ENCODE measurements around the gene RAMP1.

DNA sequence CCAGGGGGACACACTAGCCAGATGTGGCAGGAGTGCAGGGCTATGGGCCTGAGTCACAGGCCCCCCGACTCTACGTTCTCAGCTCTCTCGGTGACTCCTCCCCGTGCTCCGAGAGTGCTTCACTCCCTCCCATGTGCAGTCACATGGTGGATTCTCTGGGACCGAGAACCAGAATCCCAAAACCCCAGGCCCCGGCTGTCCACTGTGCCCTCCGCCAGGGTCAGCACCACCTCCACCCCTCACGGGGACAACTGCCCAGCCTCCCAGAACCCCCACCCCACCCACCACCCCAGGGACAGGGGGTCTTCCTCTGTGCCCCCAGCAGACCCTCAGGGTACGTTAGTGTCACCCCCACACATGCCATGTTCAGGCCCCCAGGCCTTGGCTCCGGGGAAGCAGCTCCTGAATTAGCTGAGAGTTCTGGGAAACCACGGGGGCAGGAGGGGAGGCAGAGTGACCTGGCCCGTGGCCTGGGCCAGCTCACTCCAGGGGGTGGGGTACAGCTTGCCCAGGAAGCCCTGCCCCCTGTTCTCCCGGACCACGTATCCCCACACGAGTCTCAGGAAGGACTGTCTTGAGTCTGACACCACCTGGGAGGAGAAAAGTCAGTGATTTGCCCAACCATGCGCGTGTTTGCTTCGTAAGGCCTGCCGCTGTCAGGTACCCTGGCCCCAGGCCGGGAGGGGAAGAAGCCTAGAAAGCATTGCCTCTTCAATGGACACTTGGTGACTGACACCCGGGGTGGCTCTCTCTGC lies 4.4 kb downstream of the RAMP1 start:
- TF ChIP-seq, protein P1, sequence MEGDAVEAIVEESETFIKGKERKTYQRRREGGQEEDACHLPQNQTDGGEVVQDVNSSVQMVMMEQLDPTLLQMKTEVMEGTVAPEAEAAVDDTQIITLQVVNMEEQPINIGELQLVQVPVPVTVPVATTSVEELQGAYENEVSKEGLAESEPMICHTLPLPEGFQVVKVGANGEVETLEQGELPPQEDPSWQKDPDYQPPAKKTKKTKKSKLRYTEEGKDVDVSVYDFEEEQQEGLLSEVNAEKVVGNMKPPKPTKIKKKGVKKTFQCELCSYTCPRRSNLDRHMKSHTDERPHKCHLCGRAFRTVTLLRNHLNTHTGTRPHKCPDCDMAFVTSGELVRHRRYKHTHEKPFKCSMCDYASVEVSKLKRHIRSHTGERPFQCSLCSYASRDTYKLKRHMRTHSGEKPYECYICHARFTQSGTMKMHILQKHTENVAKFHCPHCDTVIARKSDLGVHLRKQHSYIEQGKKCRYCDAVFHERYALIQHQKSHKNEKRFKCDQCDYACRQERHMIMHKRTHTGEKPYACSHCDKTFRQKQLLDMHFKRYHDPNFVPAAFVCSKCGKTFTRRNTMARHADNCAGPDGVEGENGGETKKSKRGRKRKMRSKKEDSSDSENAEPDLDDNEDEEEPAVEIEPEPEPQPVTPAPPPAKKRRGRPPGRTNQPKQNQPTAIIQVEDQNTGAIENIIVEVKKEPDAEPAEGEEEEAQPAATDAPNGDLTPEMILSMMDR (IDR thresholded peaks at IDR 0.05), result no peak
- TF ChIP-seq POLR2A (IDR thresholded peaks at IDR 0.05), result no peak
